NT2/D1 (cell line): ENCODE results near the gene CACUL1.
"Not testable (repeated sequence)": the region's sequence is repeated elsewhere in the genome, so short reads cannot be mapped to it uniquely, and the experiment has no call there.

Experiments used
- YY1 ChIP-seq: IDR thresholded peaks from 2 replicates; pipeline ENCODE4 v1.6.1; 2011; ENCODE audit not compliant: insufficient read length, insufficient read depth
- ZNF274 ChIP-seq: IDR thresholded peaks from 2 replicates; pipeline ENCODE4 v1.6.1; 2011; ENCODE audit warnings: mild to moderate bottlenecking, low read depth, low read length

DNA sequence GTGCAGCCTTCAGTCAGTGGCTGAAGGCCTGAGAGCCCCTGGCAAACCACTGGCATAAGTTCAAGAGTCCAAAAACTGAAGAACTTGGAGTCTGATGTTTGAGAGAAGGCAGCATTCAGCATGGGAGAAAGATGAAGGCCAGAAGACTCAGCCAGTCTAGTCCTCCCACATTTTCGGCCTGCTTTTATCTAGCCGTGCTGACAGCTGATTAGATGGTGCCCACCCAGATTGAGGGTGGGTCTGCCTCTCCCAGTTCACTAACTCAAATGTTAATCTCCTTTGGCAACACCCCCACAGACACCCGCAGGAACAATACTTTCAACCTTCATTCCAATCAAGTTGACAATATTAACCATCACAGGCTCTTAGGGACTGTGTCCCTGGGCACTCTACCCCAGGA lies 83.5 kb downstream of the CACUL1 start:
- not testable (repeated sequence) for TF ChIP-seq ZNF274, YY1
